Gastroesophageal sphincter (tissue), 3 donors: Measurements from ENCODE around the gene HUS1.

Experiments
- EP300 ChIP-seq: sonication (generic); formaldehyde crosslinking; IDR thresholded peaks from one replicate; pipeline ENCODE4 v1.6.1; 2017; ENCODE audit warnings: antibody characterized with exemption, mild to moderate bottlenecking
- TF ChIP-seq, protein P1 (sequence below), 4 experiments: fragments of 200-600 bp in 2 of 4; fragments of 450-650 bp in 2 of 4; sonication (generic) in 1 of 4; IDR thresholded peaks; one replicate each; pipeline ENCODE4 v1.5.1; 2017 to 2019; ENCODE audit warnings: antibody characterized with exemption in 4 of 4, mild to moderate bottlenecking in 2 of 4, moderate library complexity in 2 of 4

DNA sequence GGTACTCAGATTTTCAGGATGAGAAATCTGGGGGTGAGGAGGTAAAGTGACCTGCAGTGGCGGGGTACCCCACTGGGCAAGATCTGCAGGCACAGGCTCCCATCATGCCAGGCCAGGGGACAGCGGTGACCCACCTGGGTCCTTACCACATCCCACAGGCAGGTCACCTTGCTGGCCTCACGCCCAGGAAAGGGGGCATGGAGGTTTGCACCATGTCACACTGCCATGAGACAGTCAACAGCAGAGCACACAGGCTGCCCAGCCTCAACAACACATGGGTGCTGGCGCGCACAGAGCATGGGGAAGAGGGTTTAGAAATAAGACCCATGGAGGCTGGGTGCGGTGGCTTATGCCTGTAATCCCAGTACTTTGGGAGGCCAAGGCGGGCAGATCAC lies 32.1 kb downstream of the HUS1 start:
- TF ChIP-seq EP300, result no peak
- TF ChIP-seq, protein P1, sequence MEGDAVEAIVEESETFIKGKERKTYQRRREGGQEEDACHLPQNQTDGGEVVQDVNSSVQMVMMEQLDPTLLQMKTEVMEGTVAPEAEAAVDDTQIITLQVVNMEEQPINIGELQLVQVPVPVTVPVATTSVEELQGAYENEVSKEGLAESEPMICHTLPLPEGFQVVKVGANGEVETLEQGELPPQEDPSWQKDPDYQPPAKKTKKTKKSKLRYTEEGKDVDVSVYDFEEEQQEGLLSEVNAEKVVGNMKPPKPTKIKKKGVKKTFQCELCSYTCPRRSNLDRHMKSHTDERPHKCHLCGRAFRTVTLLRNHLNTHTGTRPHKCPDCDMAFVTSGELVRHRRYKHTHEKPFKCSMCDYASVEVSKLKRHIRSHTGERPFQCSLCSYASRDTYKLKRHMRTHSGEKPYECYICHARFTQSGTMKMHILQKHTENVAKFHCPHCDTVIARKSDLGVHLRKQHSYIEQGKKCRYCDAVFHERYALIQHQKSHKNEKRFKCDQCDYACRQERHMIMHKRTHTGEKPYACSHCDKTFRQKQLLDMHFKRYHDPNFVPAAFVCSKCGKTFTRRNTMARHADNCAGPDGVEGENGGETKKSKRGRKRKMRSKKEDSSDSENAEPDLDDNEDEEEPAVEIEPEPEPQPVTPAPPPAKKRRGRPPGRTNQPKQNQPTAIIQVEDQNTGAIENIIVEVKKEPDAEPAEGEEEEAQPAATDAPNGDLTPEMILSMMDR (IDR thresholded peaks at IDR 0.05), result no peak
